Activated CD8-positive, alpha-beta memory T cell treated with anti-CD3 and anti-CD28 coated beads for 36 hours (primary cell): Measurements from ENCODE around the gene CACFD1. TPM values are rescaled to one million over a fixed set of nuclear protein-coding genes. Genes with fewer than 3 reads are reported as not detected.

Experiments
- CTCF ChIA-PET: fragments of 350-600 bp; sonication (Branson Sonifier 250); formaldehyde crosslinking; loops from one replicate; lab custom pipeline; 2021; ENCODE audit warnings: antibody characterized with exemption; lab: Charles Lee
- POLR2A ChIA-PET: fragments of 350-600 bp; sonication (Branson Sonifier 250); formaldehyde crosslinking; loops from one replicate; lab custom pipeline; 2021; ENCODE audit warnings: antibody characterized with exemption; lab: Charles Lee
- total RNA-seq, 2 experiments: library from RNA; stranded (reverse); gene quantifications; one replicate each; pipeline ENCODE4 v1.2.3, GENCODE V29; 2021

Gene CACFD1
- total RNA-seq, 2 experiments from 2014 or later, result 0.90 to 0.97 TPM

GRCh38 chr9:133490865-133491655 is 31.3 kb downstream of the CACFD1 start:
- ChIA-PET POLR2A (no interaction called here), CTCF (interaction anchor here (0.6 kb wide), 1 partner anchor 468 kb away, joined by 3 read pairs; no protein-coding TSS in a partner anchor)

DNA sequence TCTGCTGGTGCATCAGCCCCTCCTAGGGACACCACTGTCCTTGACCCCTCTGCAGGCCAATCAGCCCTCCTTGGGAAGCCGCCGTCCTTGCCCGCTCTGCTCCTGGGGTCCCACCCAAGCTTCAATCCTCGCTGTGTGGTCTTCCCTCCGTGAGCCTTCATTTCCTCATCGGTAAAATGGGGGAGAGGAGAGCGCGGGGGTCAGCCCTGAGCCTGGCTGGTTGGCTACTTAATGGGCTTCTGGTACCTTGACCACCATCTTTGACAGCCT is 31.8 kb downstream of the CACFD1 start:
- POLR2A ChIA-PET, result no interaction called here
- CTCF ChIA-PET, result no interaction called here

GRCh38 chr9:133492061-133493021 is 32.6 kb downstream of the CACFD1 start:
- POLR2A ChIA-PET, result no interaction called here
- CTCF ChIA-PET, result no interaction called here

DNA sequence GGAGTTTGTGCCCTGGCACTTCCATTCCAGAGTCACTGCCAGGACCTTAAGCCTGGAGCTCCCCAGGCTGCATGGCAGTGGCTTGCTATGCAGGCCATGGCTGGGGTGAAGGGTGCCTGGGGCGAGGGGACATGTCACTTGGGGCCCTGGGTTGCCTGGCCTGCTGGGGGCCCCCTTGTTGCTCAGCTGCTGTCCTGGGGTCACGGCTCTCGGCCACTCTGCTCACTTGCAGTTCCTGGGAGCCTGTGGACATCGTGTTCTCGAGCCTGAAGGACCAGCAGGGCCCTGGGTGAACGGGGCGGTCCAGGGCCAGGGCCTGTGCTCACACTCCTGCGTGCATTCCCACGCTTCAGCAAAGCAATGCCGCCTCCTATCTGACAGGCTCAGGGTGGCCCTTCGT is 33.6 kb downstream of the CACFD1 start:
- POLR2A ChIA-PET, result no interaction called here
- CTCF ChIA-PET, result no interaction called here

DNA sequence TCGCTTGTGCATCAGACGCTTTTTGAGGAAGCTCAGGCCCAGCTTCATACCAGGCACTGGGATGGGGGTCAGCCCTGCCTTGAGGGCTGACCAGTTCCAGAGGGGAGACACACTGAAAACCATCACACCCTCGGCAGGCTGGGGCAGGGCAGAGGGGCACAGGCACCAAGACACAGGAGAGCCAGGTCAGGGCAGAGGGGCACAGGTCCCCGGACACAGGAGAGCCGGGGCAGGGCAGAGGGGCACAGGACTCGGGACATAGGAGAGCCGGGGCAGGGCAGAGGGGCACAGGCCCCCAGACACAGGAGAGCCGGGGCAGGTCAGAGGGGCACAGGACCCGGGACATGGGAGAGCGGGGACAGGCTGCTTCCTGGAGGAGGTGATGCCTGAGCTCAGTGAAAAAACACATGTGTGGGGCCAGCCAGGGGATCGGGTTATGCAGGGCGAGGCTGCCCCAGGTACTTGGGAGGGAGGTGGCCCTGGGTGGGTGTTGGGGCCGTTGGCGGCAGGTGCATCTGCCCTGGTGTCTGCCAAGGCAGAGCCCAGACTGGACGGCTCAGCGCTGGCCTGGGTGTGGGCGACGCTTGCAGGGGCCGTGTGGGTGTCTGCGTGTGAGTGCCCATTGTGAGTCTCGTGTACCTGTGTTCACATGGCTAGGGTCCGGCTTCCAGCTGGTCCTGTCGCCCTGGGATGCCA is 34.2 kb downstream of the CACFD1 start:
- POLR2A ChIA-PET, result no interaction called here
- CTCF ChIA-PET, result no interaction called here

- POLR2A ChIA-PET, result no interaction called here
- CTCF ChIA-PET, result no interaction called here
Measured at GRCh38 chr9:133494636-133495326, 35.0 kb downstream of the CACFD1 start.

GRCh38 chr9:133495327-133496293 is 35.8 kb downstream of the CACFD1 start:
- CTCF ChIA-PET, result interaction anchor here (0.7 to 1.7 kb wide), 2 partner anchors 9 to 309 kb away, joined by 3 to 6 read pairs; no protein-coding TSS in a partner anchor
- POLR2A ChIA-PET, result no interaction called here

- POLR2A ChIA-PET, result no interaction called here
- CTCF ChIA-PET, result interaction anchor here (0.5 to 1.7 kb wide), 2 partner anchors 10 to 480 kb away, joined by 3 to 6 read pairs; no protein-coding TSS in a partner anchor
Measured at GRCh38 chr9:133496861-133497842, 37.4 kb downstream of the CACFD1 start.

DNA sequence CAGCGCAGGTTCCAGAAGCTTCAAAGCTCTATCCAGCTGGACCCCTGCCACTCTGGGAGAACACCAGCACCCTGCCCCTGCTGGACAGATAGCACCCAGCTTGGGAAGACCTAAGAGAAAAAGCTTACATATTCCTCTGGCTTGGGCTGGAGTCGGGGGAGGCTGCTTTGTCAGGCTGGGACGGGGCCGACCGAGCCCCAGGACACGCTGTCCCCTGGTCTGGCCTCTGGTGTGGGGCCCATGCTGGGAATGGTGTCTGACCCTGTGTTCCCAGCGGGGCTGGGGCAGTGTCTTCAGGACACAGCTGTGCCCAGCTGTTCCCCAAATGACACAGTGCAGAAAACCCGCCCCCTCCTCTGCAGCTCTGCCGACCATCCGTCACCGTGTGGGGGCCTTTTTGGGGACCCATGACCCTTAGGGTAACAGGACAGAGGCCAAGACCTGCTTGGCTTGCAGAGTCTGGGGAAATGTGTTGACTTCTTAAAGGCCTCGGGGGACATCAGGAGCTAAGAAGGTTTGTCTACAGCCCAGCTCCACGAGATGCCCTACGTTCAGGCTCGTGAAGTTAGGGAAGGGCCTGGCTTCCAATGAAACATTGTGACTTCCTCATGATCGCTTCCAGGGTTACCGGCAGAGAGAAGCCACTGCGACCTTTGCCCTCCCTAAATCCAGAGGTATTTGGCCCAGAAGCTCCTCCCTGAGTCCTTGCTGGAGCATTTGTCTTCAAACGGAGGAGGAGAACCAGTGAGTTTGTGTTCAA is 39.5 kb downstream of the CACFD1 start:
- POLR2A ChIA-PET, result no interaction called here

GRCh38 chr9:133499892-133500270 is 40.1 kb downstream of the CACFD1 start:
- CTCF ChIA-PET, result no interaction called here
- POLR2A ChIA-PET, result no interaction called here

More for the DNA sequence above, 39.5 kb downstream of the CACFD1 start:
- CTCF ChIA-PET, result no interaction called here

- ChIA-PET POLR2A (no interaction called here), CTCF (no interaction called here)
Measured at GRCh38 chr9:133502112-133502511, 42.3 kb downstream of the CACFD1 start.

DNA sequence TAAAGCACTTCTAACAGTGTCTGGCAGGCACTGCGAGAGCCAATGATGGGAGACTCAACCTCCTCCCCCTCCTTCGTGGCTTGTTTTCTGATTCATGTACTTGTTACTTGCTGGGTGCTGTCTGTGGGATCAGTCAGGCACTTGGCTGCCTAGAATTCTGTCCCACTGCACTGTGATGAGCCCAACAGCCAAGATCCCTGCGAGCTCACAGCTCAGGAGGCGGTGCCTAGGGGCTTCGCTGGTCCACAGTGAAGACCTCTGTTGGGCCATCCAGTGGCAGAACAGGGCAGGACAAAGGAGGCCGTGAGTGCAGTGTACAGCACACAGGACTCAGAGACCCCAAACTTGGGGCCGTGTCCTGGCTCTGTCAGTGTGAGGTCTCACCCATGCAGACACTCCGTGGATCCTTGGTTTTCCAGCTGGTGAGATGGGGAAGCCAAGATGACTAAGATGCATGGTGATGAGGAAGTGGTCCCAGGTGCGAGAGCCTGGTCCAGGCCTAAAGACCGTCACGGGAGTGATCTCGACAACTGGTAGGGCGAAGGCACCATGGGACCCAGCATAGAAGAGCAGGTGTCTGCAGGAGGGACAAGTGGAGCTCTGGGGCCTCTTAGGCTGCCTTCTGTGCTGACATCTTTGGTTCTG is 45.5 kb downstream of the CACFD1 start:
- ChIA-PET CTCF (interaction anchor here (0.7 kb wide), 1 partner anchor 16 kb away, joined by 3 read pairs; no protein-coding TSS in a partner anchor), POLR2A (no interaction called here)

DNA sequence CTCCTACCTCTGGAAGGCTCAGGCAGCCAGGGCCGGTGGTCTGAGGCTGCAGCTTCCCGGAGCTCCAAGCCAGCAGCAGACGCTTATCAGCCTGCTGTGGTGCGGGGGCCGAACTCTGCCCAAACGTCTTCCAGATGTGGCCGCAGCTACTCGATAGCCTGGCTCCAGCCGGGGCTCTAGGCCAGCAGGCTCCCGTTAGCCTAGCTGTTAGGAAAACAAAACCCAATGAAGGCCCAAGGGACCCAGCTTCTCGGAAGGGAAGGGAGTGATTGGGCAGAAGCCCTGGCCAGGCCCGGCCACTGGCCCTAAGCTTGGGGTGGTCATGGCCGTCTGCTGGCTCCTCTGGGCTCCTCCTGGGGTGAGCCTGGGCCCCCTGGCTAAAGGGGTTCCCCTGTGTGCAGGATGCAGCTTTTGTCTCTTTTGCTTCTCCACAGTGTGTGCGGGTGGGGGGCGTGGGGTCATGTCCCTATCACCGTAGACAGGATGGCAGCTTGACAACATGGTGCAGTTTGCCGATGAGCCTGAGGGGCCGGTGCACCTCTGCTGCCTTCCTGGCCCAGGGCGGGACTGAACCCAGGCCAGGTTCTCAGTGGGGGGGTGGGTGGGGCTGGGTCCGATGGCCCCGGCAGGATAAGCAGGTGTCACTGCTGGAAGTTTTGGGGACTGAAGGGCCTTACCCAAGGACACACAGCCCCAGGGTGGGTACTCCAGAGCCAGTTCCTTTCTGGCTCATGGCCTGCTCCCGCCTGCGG is 46.3 kb downstream of the CACFD1 start:
- CTCF ChIA-PET, result interaction anchor here (0.7 kb wide), 1 partner anchor 15 kb away, joined by 3 read pairs; no protein-coding TSS in a partner anchor
- POLR2A ChIA-PET, result no interaction called here

GRCh38 chr9:133506653-133507038 is 46.9 kb downstream of the CACFD1 start:
- POLR2A ChIA-PET, result no interaction called here
- CTCF ChIA-PET, result no interaction called here
